Activated CD4-positive, alpha-beta T cell treated with anti-CD3 and anti-CD28 coated beads for 48 hours (primary cell): ENCODE measurements around the gene GRK5.
A peak's percentile ranks its signal among the peaks of the same experiment; 100 is the strongest.

Experiments used
- DNase-seq: peaks from one replicate; pipeline ENCODE4 v3.0.0-alpha.2; 2020

GRK5 gene

GRCh38 chr10:119302591-119303253, 95.4 kb downstream of the GRK5 start:
- DNase-seq, result no peak

GRCh38 chr10:119303886-119304285, 96.5 kb downstream of the GRK5 start:
- DNase-seq, result no peak

GRCh38 chr10:119304541-119304940, 97.2 kb downstream of the GRK5 start:
- DNase-seq, result no peak

DNA sequence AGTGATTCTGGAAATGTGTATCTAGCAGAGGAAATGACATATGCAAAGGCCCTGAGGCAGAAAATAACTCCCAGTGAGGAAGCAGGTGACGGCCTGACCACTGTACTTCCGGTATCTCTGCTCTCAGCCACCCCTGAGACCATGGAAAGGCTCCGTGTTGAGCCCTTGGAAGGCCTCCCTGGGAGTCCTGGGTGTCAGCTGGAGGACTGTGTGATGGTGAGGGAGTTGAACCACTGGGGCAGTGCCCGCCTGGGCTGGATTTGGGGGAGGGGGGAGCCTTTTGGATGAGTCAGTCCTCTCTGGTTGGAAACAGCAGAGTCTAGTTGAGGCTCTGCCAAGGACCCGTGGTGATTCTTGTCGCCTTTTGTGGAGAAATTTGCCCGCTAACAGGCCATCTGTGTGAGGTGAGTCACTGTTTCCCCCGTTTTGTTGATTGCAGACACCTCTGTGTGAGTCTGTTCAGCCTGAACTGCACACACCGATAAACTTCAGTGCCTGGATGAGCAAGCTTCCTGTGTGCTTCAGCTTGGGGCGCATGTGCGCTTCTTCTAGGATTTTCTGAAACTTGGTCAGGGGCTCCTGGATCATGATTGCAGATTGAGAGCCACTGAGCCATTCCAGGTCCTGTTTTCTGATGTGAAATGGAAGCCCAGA, 98.6 kb downstream of the GRK5 start:
- DNase-seq, result peak; percentile 90

GRCh38 chr10:119306514-119306951, 99.2 kb downstream of the GRK5 start:
- DNase-seq, result peak; percentile 77

GRCh38 chr10:119306986-119307392, 99.6 kb downstream of the GRK5 start:
- DNase-seq, result peak; percentile 49

DNA sequence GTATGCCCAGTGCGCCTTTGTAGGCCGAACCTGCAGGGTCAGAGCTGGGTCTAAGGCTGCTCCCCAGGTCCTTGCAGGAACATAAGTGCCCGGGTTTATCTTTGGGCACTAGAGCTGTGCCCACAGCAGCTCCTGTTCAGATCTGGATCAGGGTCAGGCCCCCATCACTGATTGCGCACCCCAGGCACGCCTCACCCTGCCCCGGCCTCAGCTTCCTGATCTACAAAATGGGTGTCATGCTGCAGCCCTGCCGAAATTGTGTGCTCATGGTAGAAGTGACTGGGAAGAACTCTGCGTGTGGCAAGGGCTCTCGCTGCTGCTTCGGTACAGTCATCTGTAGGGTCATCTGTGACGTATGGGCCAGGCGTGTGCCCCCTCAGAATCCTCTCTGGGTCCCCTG, 100.7 kb downstream of the GRK5 start:
- DNase-seq, result no peak

DNA sequence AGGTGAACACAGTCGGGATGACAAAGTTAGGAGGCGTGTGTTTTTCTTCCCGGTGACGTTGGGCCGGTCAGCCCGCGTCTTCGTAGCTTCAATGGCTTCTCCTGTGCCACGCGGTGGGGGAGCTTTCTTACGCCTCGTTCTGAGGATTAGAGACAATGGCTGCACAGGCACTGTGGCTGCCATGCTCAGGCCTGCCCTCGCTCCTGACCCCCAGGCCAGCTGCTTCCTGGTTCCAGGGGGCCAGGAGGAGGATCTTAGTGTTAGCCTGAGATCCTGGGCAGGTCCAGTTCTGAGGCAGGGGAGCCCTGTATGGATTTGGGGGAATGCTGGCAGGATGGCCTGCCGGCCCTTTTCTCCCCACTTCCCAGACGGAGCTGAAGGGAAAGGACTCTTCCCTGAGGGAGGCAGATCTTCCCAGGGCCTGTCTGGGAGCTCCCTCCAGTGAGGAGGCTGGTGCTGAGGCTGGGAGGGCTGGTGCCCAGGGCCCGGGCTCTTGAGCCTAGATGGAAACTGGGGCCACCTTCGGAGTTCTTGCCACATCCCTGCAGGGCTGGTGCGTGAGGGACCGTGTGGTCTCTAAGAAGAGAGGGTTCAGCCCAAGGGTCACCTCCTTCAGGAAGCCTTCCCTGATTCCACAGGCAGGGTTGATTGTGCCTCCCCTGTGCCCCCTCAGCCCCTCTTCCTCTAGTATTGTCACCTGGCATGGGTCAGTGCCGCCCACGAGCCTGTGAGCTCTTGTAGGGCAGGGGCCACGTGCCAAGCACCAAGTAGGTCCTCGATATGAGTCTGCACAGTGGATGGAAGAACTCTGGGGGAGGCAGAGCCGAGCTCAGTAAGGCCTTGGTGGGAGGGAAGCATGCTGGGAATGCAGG, 101.4 kb downstream of the GRK5 start:
- DNase-seq, result no peak

- DNase-seq, result no peak
These were observed 102.0 kb downstream of the GRK5 start for GRCh38 chr10:119309423-119309770.

GRCh38 chr10:119310806-119311205, 103.4 kb downstream of the GRK5 start:
- no peak for DNase-seq

DNA sequence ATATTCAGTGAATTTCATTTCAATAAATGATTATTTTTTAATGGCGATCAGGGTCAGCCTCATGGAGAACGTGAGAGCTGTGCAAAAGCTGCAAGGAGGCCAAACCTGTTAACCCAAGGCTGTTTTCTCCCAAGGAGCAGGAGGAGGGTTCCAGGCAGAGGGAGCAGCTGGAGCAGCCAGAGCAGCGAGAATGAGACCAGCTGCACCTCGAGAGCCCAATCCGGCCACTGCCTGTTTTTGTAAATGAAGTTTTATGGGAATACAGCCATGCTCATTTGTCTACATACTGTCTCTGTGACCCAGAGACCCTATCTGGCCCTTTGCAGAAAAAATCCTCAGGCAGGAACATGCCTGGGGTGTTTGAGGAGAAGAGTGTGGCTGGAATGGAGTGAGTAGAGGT, 104.9 kb downstream of the GRK5 start:
- DNase-seq, result no peak

DNA sequence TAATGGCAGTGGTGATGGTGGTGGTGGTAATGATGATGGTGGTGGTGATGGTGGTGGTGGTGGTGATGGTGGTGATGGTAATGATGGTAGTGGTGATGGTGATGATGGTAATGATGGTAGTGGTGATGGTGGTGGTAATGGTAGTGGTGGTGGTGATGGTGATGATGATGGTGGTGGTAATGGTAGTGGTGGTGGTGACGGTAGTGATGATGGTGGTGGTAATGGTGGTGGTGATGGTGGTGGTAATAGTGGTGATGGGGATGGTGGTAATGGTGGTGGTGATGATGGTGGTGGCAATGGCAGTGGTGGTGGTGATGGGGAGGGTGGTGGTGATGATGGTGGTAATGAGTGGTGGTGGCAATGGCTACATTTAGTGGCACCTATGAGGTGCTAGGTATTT, 105.7 kb downstream of the GRK5 start:
- no peak for DNase-seq

GRCh38 chr10:119313644-119314043, 106.3 kb downstream of the GRK5 start:
- peak; percentile 76 for DNase-seq

DNA sequence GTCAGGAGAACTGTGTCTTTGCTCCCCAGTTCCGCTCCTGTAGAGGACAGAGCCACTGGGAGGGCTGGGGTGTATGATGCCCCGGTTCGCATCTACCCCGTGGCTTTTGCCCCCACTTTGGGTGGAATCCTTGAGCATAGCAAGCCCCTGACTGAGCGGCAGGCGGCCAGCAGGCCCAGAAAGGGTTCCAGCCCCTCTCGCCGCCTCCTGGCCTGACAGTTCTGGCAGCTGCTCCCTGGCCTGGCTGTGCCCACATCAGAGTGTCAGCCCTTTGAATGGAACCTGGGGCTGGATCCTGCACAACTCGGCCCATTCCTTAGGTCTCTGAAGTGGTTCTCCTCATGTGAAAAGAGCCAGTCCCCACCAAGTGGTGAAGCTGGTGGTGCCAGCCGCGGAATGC, 106.7 kb downstream of the GRK5 start:
- no peak for DNase-seq

DNA sequence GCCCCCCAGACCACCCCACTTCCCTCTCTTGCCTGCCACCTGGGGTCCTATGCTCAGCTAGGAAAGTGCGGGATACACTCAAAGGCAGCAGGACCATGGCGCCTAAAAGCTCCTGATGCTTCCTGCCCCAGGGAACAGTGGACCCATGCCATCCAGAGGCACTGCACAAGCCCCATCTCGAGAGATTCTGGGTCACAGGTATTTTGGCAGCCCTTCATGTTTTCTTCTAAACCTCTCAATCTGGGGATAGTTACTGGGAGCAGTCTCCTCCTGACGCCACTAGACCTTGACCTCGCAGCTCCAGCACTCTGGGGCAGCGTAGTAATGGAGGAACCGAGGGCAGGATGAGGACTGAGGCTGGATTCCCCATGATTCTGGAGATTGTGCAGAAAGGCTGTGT, 107.1 kb downstream of the GRK5 start:
- no peak for DNase-seq

GRCh38 chr10:119315128-119316001, 108.0 kb downstream of the GRK5 start:
- peak; percentile 88 for DNase-seq

- no peak for DNase-seq
These were observed 108.6 kb downstream of the GRK5 start for GRCh38 chr10:119316002-119316358.

DNA sequence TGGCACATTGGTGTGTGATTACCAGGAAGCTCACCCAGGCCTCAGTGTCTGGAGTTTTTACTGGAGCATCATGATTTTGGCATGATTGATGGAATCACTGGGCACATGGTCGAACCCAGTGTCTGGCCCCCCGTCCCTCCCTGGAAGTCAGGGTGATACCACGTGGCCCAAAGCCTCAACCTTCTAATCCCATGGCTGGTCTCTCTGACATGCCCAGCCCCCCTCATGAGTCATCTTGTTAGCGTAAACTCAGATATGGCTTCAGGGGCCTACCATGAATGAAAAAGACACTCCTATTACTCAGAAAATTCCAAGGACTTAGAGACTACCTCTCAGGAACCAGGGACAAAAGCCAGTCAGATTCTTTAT, 109.3 kb downstream of the GRK5 start:
- DNase-seq, result peak; percentile 23

DNA sequence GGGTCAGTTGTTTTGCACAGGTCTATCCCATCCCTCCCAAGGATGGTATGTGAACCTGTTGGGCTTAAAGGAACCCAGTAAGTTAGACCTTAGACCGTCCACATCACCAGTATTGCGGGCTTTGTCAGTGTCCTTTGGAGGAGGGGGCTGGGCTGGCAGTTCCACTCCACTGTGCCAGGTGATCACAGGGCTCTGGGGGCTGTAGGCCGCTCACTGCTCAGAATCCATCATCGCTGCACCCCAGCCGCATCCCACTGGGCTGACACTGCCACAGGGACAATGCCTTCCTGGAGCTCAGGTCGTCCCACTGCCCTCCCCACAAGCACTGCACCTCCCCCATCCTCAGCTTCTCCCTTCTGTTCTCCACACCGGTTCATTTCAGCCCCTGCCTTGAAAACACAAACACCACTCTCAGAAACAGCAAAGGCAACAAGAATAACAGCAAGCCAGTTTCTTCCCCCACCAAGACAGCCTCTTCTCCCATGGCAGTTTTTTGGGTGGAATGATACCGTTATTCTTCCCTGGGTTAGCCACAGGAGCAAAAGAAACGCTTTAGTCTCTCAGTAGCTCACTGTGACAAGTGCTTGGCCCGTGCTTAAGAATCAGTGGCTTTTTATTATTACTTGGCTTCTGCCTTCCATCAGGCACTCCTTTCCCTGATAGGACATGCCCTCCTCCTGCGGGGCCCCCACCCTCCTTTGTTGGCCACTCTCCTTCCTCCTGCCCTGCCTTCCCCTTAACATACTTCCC, 111.2 kb downstream of the GRK5 start:
- no peak for DNase-seq

DNA sequence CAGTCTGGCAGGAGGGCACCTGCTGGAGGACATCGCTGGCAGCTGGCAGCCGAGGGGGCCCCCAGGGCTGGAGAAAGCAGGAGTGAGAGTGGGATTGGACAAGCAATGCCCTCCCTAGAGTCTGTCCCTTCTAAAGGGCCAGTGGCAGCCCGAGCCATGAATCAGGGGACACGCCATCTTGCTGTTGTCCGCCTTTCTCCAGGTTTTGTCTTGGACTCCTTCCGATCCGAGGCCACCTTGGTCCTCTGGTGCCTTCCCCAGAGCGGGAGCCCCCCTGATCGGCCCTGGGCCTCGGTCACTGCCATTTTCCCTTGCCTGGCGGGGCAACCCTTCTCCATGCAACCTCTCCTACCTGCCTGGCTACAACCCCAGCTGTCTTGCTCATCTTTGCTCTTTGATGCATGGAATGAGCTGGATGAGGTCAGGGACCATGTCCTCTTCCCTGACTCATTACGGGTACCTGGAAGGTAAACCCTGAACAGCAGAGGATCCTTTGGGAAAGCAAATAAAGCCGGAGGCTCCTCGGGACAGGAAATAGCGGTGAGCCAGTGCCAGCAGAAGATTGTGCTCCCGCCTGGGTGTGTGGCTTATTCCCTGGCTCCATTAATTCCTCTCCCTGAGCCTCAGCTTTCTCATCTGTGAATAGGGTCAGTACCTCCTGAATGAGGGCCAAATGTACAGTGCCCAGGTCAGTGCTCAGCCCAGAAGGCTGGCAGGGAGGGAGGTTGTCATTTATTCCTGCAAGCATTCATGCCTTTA, 112.0 kb downstream of the GRK5 start:
- no peak for DNase-seq

DNA sequence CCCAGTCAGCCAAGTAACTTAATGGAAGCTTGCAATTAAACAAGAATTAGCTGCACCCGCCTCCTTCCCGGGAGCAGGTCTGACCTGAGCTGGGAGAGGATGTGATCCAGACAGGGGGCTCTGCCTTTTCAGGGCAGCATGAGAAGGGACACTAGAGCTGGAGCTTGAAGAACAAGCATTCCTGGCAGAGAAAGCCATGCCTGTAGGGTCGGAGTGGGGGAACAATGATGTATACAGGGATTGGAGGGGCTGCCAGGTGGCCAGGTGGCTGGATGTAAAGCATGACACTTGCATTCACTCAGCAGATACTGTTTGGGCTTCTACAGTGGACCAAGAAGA, 112.5 kb downstream of the GRK5 start:
- no peak for DNase-seq

- DNase-seq, result no peak
These were observed 113.6 kb downstream of the GRK5 start for GRCh38 chr10:119320981-119321380.
